ENCODE results near the gene LSM10. TPM values are rescaled to one million over a fixed set of nuclear protein-coding genes. Genes with fewer than 3 reads are reported as not detected.

LSM10 gene
- total and polyA plus RNA-seq, 2 experiments from 2014 or later = 27.5 to 98.9 TPM

GRCh38 chr1:36359383-36359782, 38.3 kb downstream of the LSM10 start (continued):
- no peak for TF ChIP-seq REST (IDR thresholded peaks at IDR 0.05; ENCODE audit: unreplicated experiment)

GRCh38 chr1:36358514-36359084, 39.1 kb downstream of the LSM10 start:
- H3K4me3 Mint-ChIP-seq = no peak overlapping the region

More at GRCh38 chr1:36358514-36359084, 39.1 kb downstream of the LSM10 start:
- peaks cover 54% of the 10 kb centered on the region for H3K36me3 Mint-ChIP-seq (ENCODE audit: low read depth)
- no peaks in the 10 kb centered on the region for H3K27me3 ChIP-seq (ENCODE audit: insufficient read depth)
- TF ChIP-seq ZNF114 (CRISPR knock-in tag; IDR thresholded peaks at IDR 0.05) (no peak), NANOG (IDR thresholded peaks at IDR 0.05; ENCODE audit: borderline replicate concordance) (no peak), ETS1 (IDR thresholded peaks at IDR 0.05) (no peak), STAT1 (IDR thresholded peaks at IDR 0.05; ENCODE audit: unreplicated experiment) (no peak), ZNF462 (CRISPR knock-in tag; IDR thresholded peaks at IDR 0.05) (no peak)
- no peaks in the 10 kb centered on the region for H3K4me1 ChIP-seq (ENCODE audit: insufficient read depth)
- H3K4me1 Mint-ChIP-seq = no peaks in the 10 kb centered on the region; the same call in 2 of the 3 replicates
- H3K4me2 ChIP-seq = no peak overlapping the region
- no peak overlapping the region for H3K4me3 ChIP-seq
- H3K36me3 ChIP-seq (ENCODE audit: insufficient read depth) = peaks cover 3% of the 10 kb centered on the region; the same call in 1 of the 2 replicates
- peaks cover 5% of the 10 kb centered on the region for H3K27me3 Mint-ChIP-seq (ENCODE audit: insufficient read depth, low read depth, poor library complexity)
- peaks cover 5% of the 10 kb centered on the region for H3K79me2 ChIP-seq (replicated peaks; ENCODE audit: insufficient read depth)
- H3K27ac ChIP-seq (ENCODE audit: low read depth) = no peak overlapping the region
- ATAC-seq = no peak
- no peak overlapping the region for H3K27ac Mint-ChIP-seq
- H3K9me2 ChIP-seq (ENCODE audit: insufficient read depth) = no peaks in the 10 kb centered on the region
- no peaks in the 10 kb centered on the region for H3F3A ChIP-seq (replicated peaks; ENCODE audit: low read depth)
- H4K20me1 ChIP-seq (replicated peaks; ENCODE audit: insufficient read depth) = no peaks in the 10 kb centered on the region; the same call in 1 of the 2 replicates
- no peak overlapping the region for H2AFZ ChIP-seq
- DNase-seq (ENCODE audit: low spot score) = no peak
- no peaks in the 10 kb centered on the region for H3K9me3 Mint-ChIP-seq

Data from GM23338 (cell line).